ENCODE results near the gene NME3. TPM values are rescaled to one million over a fixed set of nuclear protein-coding genes. Genes with fewer than 3 reads are reported as not detected.

Gene NME3
- total RNA-seq, 1 experiment from 2014 or later: 76.9 TPM

GRCh38 chr16:1785846-1786170, 14.5 kb upstream of the NME3 start:
- Histone ChIP-seq H3K18ac (ENCODE audit: insufficient read length, low read depth, low read length) (no peak overlapping the region), H3K4me1 (ENCODE audit: insufficient read depth, low read length) (no peaks in the 10 kb centered on the region; the same call in 1 of the 2 replicates), H3K27me3 (ENCODE audit: insufficient read depth, low read length) (no peaks in the 10 kb centered on the region), H3K4ac (ENCODE audit: low read depth, low read length) (no peak overlapping the region), H2BK5ac (ENCODE audit: insufficient read length, low read length) (no peak overlapping the region), H3K23ac (ENCODE audit: insufficient read length, low read depth, low read length) (no peak overlapping the region), H2AFZ (ENCODE audit: low read length) (no peak overlapping the region), H2BK120ac (ENCODE audit: low read depth, low read length, poor library complexity, severe bottlenecking) (no peak overlapping the region), H4K20me1 (ENCODE audit: control insufficient read depth, insufficient read depth, insufficient read length) (no peaks in the 10 kb centered on the region), H3K79me1 (ENCODE audit: insufficient read depth, low read depth, low read length, poor library complexity, severe bottlenecking) (peaks cover 5% of the 10 kb centered on the region), H3K14ac (ENCODE audit: insufficient read depth, low read length) (no peak overlapping the region), H2BK20ac (ENCODE audit: low read depth, low read length, poor library complexity, severe bottlenecking) (no peak overlapping the region), H3K4me2 (ENCODE audit: insufficient read depth, insufficient read length, low read length) (no peak overlapping the region), H3K27ac (ENCODE audit: insufficient read length, low read depth, low read length) (no peak overlapping the region), H4K5ac (ENCODE audit: insufficient read length, low read depth, low read length) (no peak overlapping the region), H2BK12ac (ENCODE audit: insufficient read length, low read depth, low read length) (no peak overlapping the region), H2BK15ac (ENCODE audit: low read depth, low read length) (no peak overlapping the region), H3K9ac (ENCODE audit: extremely low read depth, insufficient read length, low read length) (no peak overlapping the region), H3K23me2 (ENCODE audit: insufficient read length, low read depth, low read length, poor library complexity, severe bottlenecking) (peaks cover 5% of the 10 kb centered on the region), H4K8ac (replicated peaks; ENCODE audit: insufficient read length, low read depth, low read length) (no peak overlapping the region), H2AK5ac (ENCODE audit: insufficient read length, low read length) (no peak overlapping the region), H3T11ph (ENCODE audit: low read length) (no peak overlapping the region), H3K79me2 (ENCODE audit: insufficient read depth, low read length) (peaks cover 8% of the 10 kb centered on the region; the same call in 1 of the 2 replicates), H3K56ac (ENCODE audit: insufficient read length, low read depth, low read length) (no peak overlapping the region), H4K91ac (ENCODE audit: insufficient read length, low read depth, low read length) (no peak overlapping the region), H3K9me3 (ENCODE audit: control insufficient read depth, low read depth, low read length) (no peaks in the 10 kb centered on the region)
- TF ChIP-seq CTCF (conservative IDR thresholded peaks at IDR 0.05): no peak
- H3K4me1 Mint-ChIP-seq: peaks cover 7 to 14% of the 10 kb centered on the region in 2 experiments
- peaks cover 5 to 23% (median 17%) of the 10 kb centered on the region in 3 experiments; a peak in 6 of 7 replicates for H3K36me3 Mint-ChIP-seq (ENCODE audit: insufficient read depth in 1 of 3, low read depth in 3 of 3)
- H3K27me3 Mint-ChIP-seq (ENCODE audit: low read depth): peaks cover 2% of the 10 kb centered on the region; the same call in 1 of the 2 replicates
- no peak overlapping the region; a peak in 1 of 7 replicates for H3K27ac Mint-ChIP-seq
- no peaks in the 10 kb centered on the region for H3K9me3 Mint-ChIP-seq
- H3K4me3 Mint-ChIP-seq: no peak overlapping the region
- WGBS (ENCODE audit: extremely low coverage, insufficient read length, low lambda C conversion rate): no CpG with 5 or more reads among the region's 14 CpGs
- no peak for DNase-seq

Data from H9 (cell line).